Breast epithelium (tissue), 3 donors: ENCODE measurements around the gene WDR91.

Experiments
- CTCF ChIP-seq, 3 donors: fragments of 450-650 bp; IDR thresholded peaks; one replicate each; pipeline ENCODE4 v1.5.1; 2016 to 2017; ENCODE audit warnings: antibody characterized with exemption in 3 of 3, mild to moderate bottlenecking in 3 of 3, moderate library complexity in 3 of 3
- POLR2A ChIP-seq: fragments of 450-650 bp; IDR thresholded peaks from one replicate; pipeline ENCODE4 v1.6.1; 2016; ENCODE audit warnings: antibody characterized with exemption, mild to moderate bottlenecking, moderate library complexity

DNA sequence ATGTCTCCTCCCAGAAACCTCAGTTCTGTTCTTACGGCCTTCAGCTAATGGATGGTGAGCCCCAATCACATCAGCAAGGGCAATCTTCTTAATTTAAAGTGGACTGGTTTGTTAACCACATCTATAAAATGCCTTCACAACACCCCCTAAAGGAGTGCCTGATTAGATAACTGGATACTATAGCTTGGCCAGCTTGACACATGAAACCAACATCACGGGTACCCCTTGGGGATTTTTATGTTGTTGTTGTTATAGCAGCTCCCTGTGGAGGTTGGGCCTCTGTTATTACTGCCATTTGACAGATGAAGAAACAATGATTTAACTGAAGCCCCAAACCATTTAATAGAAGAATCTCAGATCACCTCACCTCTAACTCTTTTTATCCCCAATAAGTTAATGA lies 49.1 kb upstream of the WDR91 start:
- no peak for TF ChIP-seq CTCF (IDR thresholded peaks at IDR 0.05)
- no peak for TF ChIP-seq POLR2A
